IPS-18c (cell line): ENCODE results near the gene EXOSC10.
A peak's percentile ranks its signal among the peaks of the same experiment; 100 is the strongest.
"Not testable (repeated sequence)": the region's sequence is repeated elsewhere in the genome, so short reads cannot be mapped to it uniquely, and the experiment has no call there.

Experiments
- H3K4me3 ChIP-seq: 2 replicates; pipeline ENCODE4 v1.7.0; 2013; ENCODE audit warnings: low read depth, mild to moderate bottlenecking, low read length, moderate library complexity; ENCODE audit not compliant: insufficient read depth
- H3K9me3 ChIP-seq: one replicate; pipeline ENCODE4 v1.6.1; 2013; ENCODE audit warnings: mild to moderate bottlenecking, low read length, moderate library complexity; ENCODE audit not compliant: control insufficient read depth, insufficient read depth

Gene EXOSC10

GRCh38 chr1:11054181-11054580, 45.5 kb downstream of the EXOSC10 start:
- no peak overlapping the region for H3K4me3 ChIP-seq

GRCh38 chr1:11053758-11054137, 45.9 kb downstream of the EXOSC10 start:
- no peak overlapping the region for H3K4me3 ChIP-seq
- no peaks in the 10 kb centered on the region for H3K9me3 ChIP-seq

More at GRCh38 chr1:11054181-11054580, 45.5 kb downstream of the EXOSC10 start:
- no peaks in the 10 kb centered on the region for H3K9me3 ChIP-seq

GRCh38 chr1:11052839-11053757, 46.6 kb downstream of the EXOSC10 start:
- H3K9me3 ChIP-seq, result no peaks in the 10 kb centered on the region
- H3K4me3 ChIP-seq, result no peak overlapping the region

GRCh38 chr1:11051781-11052511, 47.7 kb downstream of the EXOSC10 start:
- H3K9me3 ChIP-seq, result no peaks in the 10 kb centered on the region
- no peak overlapping the region for H3K4me3 ChIP-seq

- not testable (repeated sequence) for H3K4me3 ChIP-seq
These were observed 48.5 kb downstream of the EXOSC10 start for GRCh38 chr1:11051121-11051520.

GRCh38 chr1:11046625-11047365, 52.9 kb downstream of the EXOSC10 start, which contains the start of gene MASP2:
TSS of gene MASP2 (minus strand) at chr1:11047239. CDS start at chr1:11047207, 32 bp downstream.
- Histone ChIP-seq H3K4me3 (no peak within 1 kb of the TSS), H3K9me3 (no peaks in the 10 kb centered on the region)

More at GRCh38 chr1:11051121-11051520, 48.5 kb downstream of the EXOSC10 start:
- H3K9me3 ChIP-seq, result not testable (repeated sequence)

GRCh38 chr1:11046270-11046566, 53.5 kb downstream of the EXOSC10 start:
- Histone ChIP-seq H3K4me3 (no peak overlapping the region), H3K9me3 (no peaks in the 10 kb centered on the region)

- Histone ChIP-seq H3K4me3 (0 out of 2 replicates have a peak overlapping the region, but pooled peaks have one; percentile 20), H3K9me3 (peaks cover 2% of the 10 kb centered on the region)
These were observed 54.0 kb downstream of the EXOSC10 start for GRCh38 chr1:11045428-11046269.

GRCh38 chr1:11044849-11045427, 54.7 kb downstream of the EXOSC10 start:
- Histone ChIP-seq H3K4me3 (no peak overlapping the region), H3K9me3 (peaks cover 2% of the 10 kb centered on the region)

- H3K9me3 ChIP-seq, result peaks cover 2% of the 10 kb centered on the region
- no peak overlapping the region for H3K4me3 ChIP-seq
These were observed 55.4 kb downstream of the EXOSC10 start for GRCh38 chr1:11044086-11044848.

- Histone ChIP-seq H3K4me3 (no peak overlapping the region), H3K9me3 (peaks cover 2% of the 10 kb centered on the region)
These were observed 56.4 kb downstream of the EXOSC10 start for GRCh38 chr1:11042995-11043874.

- H3K9me3 ChIP-seq, result peaks cover 2% of the 10 kb centered on the region
- no peak overlapping the region for H3K4me3 ChIP-seq
These were observed 57.6 kb downstream of the EXOSC10 start for GRCh38 chr1:11042065-11042464.

- peaks cover 2% of the 10 kb centered on the region for H3K9me3 ChIP-seq
- no peak overlapping the region for H3K4me3 ChIP-seq
These were observed 58.6 kb downstream of the EXOSC10 start for GRCh38 chr1:11041048-11041447.

GRCh38 chr1:11040105-11040429, 59.6 kb downstream of the EXOSC10 start:
- not testable (repeated sequence) for H3K4me3 ChIP-seq, H3K9me3 ChIP-seq
